ENCODE data around the gene HMGN3.

HMGN3 gene

DNA sequence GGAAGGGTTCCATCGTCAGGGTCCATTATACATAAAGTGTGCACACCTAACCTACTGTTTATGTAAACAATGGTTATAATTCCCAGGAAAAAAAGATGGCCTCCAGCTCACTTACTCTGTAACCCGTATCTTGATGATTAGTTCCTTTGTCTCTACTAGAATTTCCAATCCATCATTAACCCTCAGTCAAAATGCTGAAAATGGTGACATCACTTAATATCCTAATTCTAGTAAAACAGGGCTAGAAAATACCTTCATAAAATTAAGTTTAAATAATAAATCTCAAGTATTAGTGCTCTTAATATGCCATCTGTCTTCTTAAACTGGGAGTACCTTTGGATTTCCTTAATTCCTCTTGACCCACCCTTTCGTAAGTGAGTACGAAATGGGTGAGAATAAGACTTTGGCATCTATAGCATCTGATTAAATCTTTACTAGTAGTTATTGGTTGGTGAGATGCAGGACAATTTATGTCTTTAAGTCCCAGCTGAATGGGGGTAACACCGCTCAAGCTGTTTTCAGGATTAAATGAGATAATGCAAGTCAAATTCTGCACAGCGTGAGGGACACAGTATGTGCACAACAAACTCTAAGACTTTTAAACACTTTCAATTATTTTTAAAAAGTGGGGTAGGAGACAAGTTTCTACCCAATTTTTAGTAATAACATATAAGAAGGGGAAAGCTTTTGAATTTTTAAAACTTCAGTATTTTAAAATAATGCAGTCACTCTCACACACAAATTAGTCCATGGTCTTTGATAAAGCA lies 1.6 kb downstream of the HMGN3 start:
- no peak for DNase-seq

GRCh38 chr6:79231666-79232065 lies 2.8 kb downstream of the HMGN3 start:
- no peak for DNase-seq

GRCh38 chr6:79231101-79231500 lies 3.4 kb downstream of the HMGN3 start:
- no peak for DNase-seq

- no peak for DNase-seq
Measured at GRCh38 chr6:79230149-79230548, 4.3 kb downstream of the HMGN3 start.

GRCh38 chr6:79227445-79227844 lies 7.0 kb downstream of the HMGN3 start:
- DNase-seq: no peak

DNA sequence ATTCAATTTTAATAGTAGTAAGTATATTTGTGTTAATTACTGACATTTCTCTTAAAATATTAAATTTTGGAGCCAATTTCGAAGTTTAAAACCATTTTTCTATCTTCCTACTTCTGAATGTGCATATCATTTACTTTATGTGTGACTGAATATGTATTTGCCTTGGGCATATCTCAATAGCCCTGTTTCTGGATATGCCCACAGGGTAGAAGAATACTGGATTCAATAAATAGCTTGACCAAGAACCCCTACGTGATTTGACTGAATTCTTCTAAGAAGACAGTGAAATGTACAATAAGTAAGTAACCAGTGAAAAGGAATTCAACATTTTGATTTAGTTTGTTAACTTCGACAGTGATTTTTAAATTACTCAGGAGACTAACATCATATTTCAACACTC lies 7.8 kb downstream of the HMGN3 start:
- no peak for DNase-seq

DNA sequence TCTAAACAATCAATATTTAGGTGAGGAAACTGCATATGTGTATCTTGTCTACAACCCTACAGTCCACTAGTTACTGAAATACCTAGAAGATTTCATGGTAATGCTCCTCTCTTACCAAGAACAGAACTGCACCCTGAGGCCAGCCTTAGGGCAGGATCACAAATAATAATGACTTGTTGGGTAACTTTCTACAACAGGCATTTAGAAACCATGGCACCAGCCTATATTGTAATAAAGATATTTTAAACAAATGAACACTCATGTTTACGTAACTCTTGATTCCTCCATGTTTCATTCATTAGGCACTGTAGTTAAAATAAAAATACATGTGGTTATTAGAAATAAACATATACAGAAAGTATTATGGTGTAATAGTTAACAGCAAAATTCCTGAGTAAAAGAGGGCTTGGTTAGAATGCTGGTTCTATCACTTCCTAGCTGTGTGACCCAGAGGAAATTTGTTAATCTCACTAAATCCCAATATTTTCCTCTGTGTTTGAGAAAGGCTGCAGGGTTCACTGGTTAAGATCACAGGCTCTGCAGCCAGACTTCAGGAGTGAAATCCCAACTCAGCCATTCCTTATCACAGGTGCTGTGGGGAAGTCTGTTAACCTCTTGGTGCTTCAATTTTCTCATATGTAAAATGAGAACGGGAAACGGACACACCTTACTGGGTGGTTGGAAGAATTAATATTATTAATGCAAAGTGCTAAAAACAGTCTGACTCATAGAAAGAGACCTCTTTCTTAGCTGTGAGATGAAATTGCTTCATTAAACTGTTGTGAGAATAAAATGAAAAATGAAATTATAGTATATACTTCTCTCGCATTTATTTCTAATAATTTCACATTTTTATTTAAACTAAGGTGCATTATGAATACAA lies 8.5 kb downstream of the HMGN3 start:
- no peak for DNase-seq

GRCh38 chr6:79223611-79224404 lies 10.7 kb downstream of the HMGN3 start:
- no peak for DNase-seq

DNA sequence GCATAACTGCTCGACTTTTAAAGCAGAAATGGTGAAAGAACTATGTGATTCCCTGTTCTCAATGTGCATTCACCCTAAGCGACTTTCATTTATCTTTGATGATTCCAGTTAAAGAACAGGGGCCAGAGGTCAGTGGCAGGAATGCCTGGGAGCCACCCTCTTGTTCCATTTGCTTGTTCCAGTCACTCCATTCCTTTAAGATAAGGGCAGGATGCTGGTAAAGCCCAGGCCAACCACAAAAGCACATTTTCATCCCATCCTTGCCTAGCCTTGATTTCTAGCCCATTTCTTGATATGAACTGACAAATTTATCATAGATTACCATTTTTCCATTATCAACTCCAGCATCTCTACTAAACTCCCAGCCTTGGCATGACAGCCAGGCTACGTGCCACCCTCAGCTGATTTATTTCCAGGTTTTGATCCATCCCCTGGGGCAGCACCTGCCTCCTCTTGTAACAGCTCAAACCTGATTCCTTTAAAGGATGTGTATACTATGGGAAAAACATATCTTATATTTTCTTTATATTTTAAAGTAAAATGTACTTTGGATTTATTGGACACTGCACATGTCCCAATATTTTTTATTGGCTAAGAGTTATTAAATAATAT lies 19.2 kb downstream of the HMGN3 start:
- no peak for DNase-seq

DNA sequence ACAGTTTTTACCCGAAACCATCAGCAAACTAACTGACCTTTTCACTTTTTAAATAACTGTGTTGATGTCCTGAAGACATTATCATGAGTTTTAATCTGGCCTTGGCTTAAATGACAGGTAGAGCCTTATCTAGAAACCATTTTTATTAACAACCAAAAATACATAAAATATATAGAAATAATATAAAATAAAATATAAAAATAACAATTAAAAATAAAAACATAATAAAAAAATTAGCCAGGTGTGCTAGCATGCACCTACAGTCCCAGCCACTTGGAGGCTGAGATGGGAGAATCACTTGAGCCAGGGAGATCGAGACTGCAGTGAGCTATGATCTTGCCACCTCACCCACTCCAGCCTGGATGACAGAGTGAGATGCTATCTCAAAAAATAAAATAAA lies 21.6 kb downstream of the HMGN3 start:
- DNase-seq: no peak

- no peak for DNase-seq
Measured at GRCh38 chr6:79208816-79209215, 25.7 kb downstream of the HMGN3 start.

- DNase-seq: no peak
Measured at GRCh38 chr6:79203753-79204253, 30.7 kb downstream of the HMGN3 start.

GRCh38 chr6:79202556-79202955 lies 31.9 kb downstream of the HMGN3 start:
- DNase-seq: no peak

DNA sequence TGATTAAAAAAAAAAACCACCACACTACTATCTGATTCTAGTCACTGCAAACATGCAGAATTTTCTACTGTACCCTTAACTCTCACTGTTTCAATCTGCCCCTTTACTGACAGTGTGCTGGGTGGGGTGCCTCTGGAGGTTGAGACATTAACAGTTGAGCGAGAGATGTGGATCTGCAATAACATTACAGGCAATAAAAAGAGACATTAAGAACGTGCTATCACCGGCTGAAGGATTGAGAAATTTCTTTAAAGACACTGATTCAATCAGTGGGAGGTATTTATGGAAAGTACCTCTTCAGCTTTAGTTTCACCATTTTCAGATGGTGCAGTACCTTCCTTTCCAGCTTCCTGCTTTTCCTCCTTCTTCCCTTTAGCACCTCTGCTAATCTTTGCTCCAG lies 32.5 kb downstream of the HMGN3 start:
- DNase-seq: no peak

GRCh38 chr6:79201143-79201542 lies 33.3 kb downstream of the HMGN3 start:
- no peak for DNase-seq

GRCh38 chr6:79196912-79197311 lies 37.6 kb downstream of the HMGN3 start:
- DNase-seq: no peak

DNA sequence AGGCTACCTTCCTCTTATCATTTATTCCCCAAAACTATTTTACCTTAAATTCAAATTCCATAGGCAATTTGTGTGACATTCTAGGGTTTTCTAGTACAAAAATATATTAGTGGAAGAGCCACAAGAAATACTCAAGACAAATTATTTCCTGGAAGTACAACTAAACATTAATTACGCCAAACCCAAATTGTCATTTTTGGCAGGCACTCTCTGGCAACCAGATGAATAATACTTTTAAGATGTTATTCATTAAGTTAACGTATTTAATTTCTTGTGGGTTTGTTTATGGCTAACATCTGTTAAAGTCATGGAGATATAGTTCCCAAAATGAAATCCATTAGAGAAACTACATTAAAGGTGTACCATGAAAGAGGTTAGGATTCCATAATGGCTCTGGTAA lies 40.5 kb downstream of the HMGN3 start:
- DNase-seq: no peak

DNA sequence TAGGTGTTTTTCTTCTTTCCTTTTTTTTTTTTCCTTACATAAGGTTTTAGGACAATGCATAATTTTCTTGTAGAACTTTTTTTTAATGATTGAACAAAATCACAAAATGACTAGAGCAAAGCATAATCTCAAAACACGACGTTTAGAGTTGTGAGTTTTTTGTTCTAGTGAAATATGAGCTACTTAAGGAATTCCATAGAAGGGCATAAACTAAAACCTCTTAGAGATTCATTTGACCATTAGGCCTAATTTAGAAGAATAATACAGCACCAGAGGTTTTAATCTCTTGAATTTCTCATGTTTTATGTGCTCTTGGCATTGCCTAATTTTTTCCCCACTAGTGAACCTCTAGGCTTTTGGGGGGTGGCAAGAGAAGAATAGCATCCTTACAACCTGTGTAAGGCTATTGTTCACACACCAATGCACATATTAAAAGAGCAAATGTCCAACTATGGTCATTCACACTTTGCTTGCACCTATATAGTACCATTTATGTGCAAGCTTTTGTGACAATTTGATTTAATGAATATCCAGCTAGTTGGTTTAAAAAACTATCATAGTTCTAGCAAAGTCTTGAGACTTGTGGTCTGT lies 44.6 kb downstream of the HMGN3 start:
- DNase-seq: no peak

DNA sequence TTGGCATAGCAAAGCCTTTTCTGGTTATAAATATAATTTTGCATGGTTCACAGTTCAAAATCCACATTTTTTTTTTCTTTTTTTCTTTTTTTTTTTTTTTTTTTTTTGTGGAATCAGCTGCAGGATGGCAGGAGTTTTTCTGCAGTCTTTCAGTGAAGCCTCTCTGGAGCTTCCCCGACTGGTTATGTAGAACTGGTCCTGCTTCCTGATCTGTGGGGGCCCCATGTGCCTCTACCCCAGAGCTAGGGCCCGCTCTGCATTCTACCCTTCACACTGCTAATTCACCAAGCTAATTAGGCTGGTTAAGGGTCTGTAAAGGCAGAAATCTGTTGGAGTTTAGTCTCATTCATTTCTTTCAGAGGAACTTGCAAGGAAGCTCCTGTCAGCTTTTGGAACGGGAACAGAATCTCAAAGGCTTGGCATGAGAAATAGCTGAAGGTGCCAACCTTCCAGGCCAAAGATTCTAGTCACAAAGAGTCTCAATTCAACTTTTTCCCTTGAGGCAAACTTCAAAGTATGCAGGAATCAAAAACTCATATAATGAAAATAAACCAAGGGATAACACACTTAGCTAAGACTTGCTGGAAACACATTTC lies 45.5 kb downstream of the HMGN3 start:
- no peak for DNase-seq

DNA sequence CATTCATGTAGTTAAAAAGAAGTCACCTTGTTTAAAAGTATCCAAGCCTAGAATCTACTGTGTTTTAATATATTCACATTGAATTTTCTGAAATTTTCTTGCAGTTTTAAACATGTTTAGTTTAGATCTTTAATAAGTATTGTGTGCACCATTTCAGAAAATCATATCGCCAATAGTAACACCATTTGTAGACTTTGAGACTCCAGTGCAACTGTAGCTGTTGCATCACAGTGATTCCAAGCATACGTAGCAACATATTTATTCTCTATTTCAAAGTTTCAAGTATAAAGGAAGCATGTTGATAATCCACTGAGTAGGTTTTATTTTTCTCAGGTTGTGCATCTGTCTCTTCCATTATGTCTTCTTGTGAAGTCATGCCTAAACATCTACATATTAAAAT lies 46.4 kb downstream of the HMGN3 start:
- no peak for DNase-seq

- no peak for DNase-seq
Measured at GRCh38 chr6:79186564-79186963, 47.9 kb downstream of the HMGN3 start.

DNA sequence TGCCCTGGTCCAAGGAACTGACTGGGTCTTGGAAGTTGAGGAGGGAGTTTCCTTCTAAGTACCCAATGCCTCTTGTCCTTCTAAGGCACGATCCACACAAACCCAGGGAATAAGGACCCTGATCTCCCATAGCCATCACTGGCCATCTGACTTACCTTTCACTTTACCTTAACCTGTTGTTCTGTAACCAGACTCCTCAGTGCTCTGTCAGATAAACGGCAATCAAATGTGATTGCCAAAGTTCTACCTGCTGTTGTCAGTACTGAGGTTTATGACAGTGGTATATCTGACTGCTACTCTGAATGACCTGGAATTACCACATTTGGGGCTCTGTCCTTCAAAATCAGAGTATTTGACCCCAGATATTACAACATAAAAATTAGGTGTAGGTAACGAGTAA lies 49.8 kb downstream of the HMGN3 start:
- DNase-seq: no peak
